ENCODE data around the gene KRTAP5-7. TPM values are rescaled to one million over a fixed set of nuclear protein-coding genes. Genes with fewer than 3 reads are reported as not detected.
"Not testable (repeated sequence)": the region's sequence is repeated elsewhere in the genome, so short reads cannot be mapped to it uniquely, and the experiment has no call there.

KRTAP5-7 gene
- total RNA-seq, 2 donors from 2014 or later: not detected

- DNase-seq (ENCODE audit: low spot score): no peak
- Histone ChIP-seq H3K4me3 (no peak overlapping the region), H3K27ac (no peak overlapping the region), H3K9me3 (no peaks in the 10 kb centered on the region), H3K27me3 (no peaks in the 10 kb centered on the region), H3K4me1 (no peaks in the 10 kb centered on the region), H3K36me3 (no peaks in the 10 kb centered on the region)
- TF ChIP-seq, protein P1, sequence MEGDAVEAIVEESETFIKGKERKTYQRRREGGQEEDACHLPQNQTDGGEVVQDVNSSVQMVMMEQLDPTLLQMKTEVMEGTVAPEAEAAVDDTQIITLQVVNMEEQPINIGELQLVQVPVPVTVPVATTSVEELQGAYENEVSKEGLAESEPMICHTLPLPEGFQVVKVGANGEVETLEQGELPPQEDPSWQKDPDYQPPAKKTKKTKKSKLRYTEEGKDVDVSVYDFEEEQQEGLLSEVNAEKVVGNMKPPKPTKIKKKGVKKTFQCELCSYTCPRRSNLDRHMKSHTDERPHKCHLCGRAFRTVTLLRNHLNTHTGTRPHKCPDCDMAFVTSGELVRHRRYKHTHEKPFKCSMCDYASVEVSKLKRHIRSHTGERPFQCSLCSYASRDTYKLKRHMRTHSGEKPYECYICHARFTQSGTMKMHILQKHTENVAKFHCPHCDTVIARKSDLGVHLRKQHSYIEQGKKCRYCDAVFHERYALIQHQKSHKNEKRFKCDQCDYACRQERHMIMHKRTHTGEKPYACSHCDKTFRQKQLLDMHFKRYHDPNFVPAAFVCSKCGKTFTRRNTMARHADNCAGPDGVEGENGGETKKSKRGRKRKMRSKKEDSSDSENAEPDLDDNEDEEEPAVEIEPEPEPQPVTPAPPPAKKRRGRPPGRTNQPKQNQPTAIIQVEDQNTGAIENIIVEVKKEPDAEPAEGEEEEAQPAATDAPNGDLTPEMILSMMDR (IDR thresholded peaks at IDR 0.05): no peak
These were observed 41.8 kb downstream of the KRTAP5-7 start for GRCh38 chr11:71568704-71569349.

- H3K36me3 ChIP-seq; DNase-seq (ENCODE audit: low spot score); H3K27ac ChIP-seq; H3K9me3 ChIP-seq; H3K27me3 ChIP-seq; H3K4me1 ChIP-seq; H3K4me3 ChIP-seq: not testable (repeated sequence)
These were observed 44.2 kb downstream of the KRTAP5-7 start for GRCh38 chr11:71571101-71571850.

- no peaks in the 10 kb centered on the region for H3K27me3 ChIP-seq
These were observed 45.7 kb downstream of the KRTAP5-7 start for GRCh38 chr11:71572811-71573210.

DNA sequence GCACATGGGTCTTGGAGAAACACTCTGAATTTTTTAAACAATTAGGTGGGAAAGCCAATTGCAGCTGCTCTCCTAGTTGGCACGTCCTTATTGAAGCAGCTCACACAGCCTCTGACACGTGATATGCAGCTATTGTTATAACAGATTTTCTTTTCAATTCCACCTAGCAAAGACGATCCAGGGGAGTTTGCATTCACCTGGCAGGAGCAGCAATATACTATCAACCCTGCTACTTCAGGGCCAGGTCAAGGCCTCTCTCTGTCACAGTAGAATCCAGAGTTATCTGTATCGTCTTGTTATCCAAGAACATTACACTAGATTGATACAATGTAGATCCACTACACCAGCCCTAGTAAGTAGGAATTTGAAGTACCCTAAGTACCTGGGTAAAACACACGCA is 47.4 kb downstream of the KRTAP5-7 start:
- no peak for DNase-seq (ENCODE audit: low spot score)
- no peak overlapping the region for H3K27ac ChIP-seq
- no peaks in the 10 kb centered on the region for H3K27me3 ChIP-seq
- no peaks in the 10 kb centered on the region for H3K9me3 ChIP-seq
- no peak overlapping the region for H3K4me3 ChIP-seq
- no peaks in the 10 kb centered on the region for H3K4me1 ChIP-seq
- no peaks in the 10 kb centered on the region for H3K36me3 ChIP-seq
- TF ChIP-seq, protein P1 (IDR thresholded peaks at IDR 0.05): no peak

More at GRCh38 chr11:71572811-71573210, 45.7 kb downstream of the KRTAP5-7 start:
- no peak overlapping the region for H3K27ac ChIP-seq
- no peaks in the 10 kb centered on the region for H3K4me1 ChIP-seq
- no peaks in the 10 kb centered on the region for H3K36me3 ChIP-seq
- no peak for DNase-seq (ENCODE audit: low spot score)
- no peaks in the 10 kb centered on the region for H3K9me3 ChIP-seq
- no peak overlapping the region for H3K4me3 ChIP-seq
- TF ChIP-seq, protein P1 (IDR thresholded peaks at IDR 0.05): no peak

GRCh38 chr11:71575723-71576424 is 48.8 kb downstream of the KRTAP5-7 start:
- Histone ChIP-seq H3K36me3 (no peaks in the 10 kb centered on the region), H3K4me1 (peaks cover 0 to 7% of the 10 kb centered on the region in 2 donors), H3K4me3 (no peak overlapping the region), H3K9me3 (no peaks in the 10 kb centered on the region), H3K27me3 (no peaks in the 10 kb centered on the region), H3K27ac (no peak overlapping the region)
- DNase-seq (ENCODE audit: low spot score): no peak
- TF ChIP-seq, protein P1 (IDR thresholded peaks at IDR 0.05): no peak

DNA sequence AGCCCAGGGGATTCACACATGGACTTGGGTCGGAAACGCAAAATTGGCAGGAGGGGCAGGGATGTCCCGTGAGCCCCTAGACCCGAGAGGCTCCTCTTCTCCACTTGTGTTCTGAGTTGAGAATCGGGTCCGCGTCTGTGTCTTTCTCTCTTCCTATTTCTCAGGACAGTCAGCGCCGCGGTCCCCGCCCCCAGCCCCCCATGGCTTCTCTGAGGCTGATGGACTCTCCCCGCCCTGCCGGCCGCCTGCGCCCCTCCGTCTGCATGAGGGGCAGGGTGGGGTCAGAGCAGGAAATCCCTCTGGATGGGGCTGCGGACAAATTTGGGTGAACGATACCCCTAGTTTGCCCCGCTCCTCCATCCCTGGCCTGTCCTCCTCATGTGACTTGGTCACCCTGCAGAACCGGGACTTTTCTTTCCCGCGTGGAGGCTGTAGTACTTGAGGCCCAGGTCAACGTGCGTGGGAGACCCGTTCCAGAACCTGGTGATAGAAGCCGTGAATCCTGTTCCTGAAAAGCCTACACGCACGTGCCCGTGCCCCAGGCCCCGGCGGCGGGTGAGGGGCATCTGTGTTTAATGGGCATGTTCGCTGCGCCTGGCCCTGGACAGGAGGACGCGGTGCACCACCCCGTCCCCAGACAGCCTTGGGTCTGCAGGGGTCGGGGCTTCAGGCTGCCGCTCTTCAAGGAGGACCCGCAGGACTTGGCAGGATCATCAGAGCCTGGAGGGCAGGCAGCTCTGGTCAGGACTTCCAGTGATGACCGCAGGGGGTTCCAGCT is 49.8 kb downstream of the KRTAP5-7 start:
- DNase-seq (ENCODE audit: low spot score); H3K9me3 ChIP-seq; H3K4me3 ChIP-seq; H3K27ac ChIP-seq; H3K36me3 ChIP-seq; H3K27me3 ChIP-seq; H3K4me1 ChIP-seq: not testable (repeated sequence)
